Activated T-cell treated with anti-CD3 and anti-CD28 coated beads, Interleukin-2, amount 50 U/mL, for 4 hours (primary cell): ENCODE results near the gene CLHC1. TPM values are rescaled to one million over a fixed set of nuclear protein-coding genes. Genes with fewer than 3 reads are reported as not detected.
"Not testable (repeated sequence)": the region's sequence is repeated elsewhere in the genome, so short reads cannot be mapped to it uniquely, and the experiment has no call there.

Source experiments
- ATAC-seq, 2 donors: fragments of 200-7000 bp; cut with Tn5 transposase; one replicate each; pipeline ENCODE4 v1.10.0; 2021
- DNase-seq: peaks from one replicate; pipeline ENCODE4 v3.0.0-alpha.2; 2020
- H3K27me3 Mint-ChIP-seq: one replicate; pipeline ENCODE4 v1.8.0; 2021; ENCODE audit warnings: low read depth, mixed read lengths
- H3K36me3 Mint-ChIP-seq: one replicate; pipeline ENCODE4 v1.8.0; 2022; ENCODE audit warnings: mixed read lengths; ENCODE audit not compliant: insufficient read depth
- H3K4me1 Mint-ChIP-seq: one replicate; pipeline ENCODE4 v1.8.0; 2021; ENCODE audit warnings: low read depth, mixed read lengths
- H3K4me3 Mint-ChIP-seq: one replicate; pipeline ENCODE4 v1.8.0; 2021; ENCODE audit warnings: mild to moderate bottlenecking, moderate library complexity, mixed read lengths
- H3K9me3 Mint-ChIP-seq: one replicate; pipeline ENCODE4 v1.8.0; 2021; ENCODE audit warnings: mixed read lengths
- total RNA-seq, 3 donors: library from RNA; stranded (reverse); gene quantifications; one replicate each; pipeline ENCODE4 v1.2.1, GENCODE V29; 2021

The CLHC1 gene
- total RNA-seq, 3 donors from 2014 or later = 2.8 to 4.3 (median 3.6) TPM

- DNase-seq (peak; percentile 13), ATAC-seq (peak; percentile 86 to 91)
- H3K9me3 Mint-ChIP-seq = no peaks in the 10 kb centered on the region
- H3K4me3 Mint-ChIP-seq = peak overlapping the region; percentile 73
- H3K27me3 Mint-ChIP-seq = no peaks in the 10 kb centered on the region
- H3K4me1 Mint-ChIP-seq = peaks cover 32% of the 10 kb centered on the region
- peaks cover 2% of the 10 kb centered on the region for H3K36me3 Mint-ChIP-seq
These were observed 98.4 kb downstream of the CLHC1 start for GRCh38 chr2:55133467-55134315.

- DNase-seq (no peak), ATAC-seq (no peak)
- H3K27me3 Mint-ChIP-seq = no peaks in the 10 kb centered on the region
- no peaks in the 10 kb centered on the region for H3K9me3 Mint-ChIP-seq
- peaks cover 22% of the 10 kb centered on the region for H3K4me1 Mint-ChIP-seq
- H3K4me3 Mint-ChIP-seq = no peak overlapping the region
- peaks cover 2% of the 10 kb centered on the region for H3K36me3 Mint-ChIP-seq
These were observed 101.2 kb downstream of the CLHC1 start for GRCh38 chr2:55130849-55131248.

DNA sequence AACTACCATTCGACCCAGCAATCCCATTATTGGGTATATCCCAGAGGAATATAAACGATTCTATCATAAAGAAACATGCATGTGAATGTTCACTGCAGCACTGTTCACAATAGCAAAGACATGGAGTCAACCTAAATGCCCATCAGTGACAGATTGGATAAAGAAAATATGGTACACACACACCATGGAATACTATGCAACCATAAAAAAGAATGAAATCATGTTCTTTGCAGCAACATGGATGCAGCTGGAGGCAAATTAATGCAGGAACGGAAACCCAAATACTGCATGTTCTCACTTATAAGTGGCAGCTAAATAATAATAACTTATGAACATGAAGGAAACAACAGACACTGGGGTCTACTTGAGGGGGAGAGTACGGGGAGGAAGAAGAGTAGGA lies 105.5 kb downstream of the CLHC1 start:
- not testable (repeated sequence) for DNase-seq, H3K36me3 Mint-ChIP-seq, H3K27me3 Mint-ChIP-seq, ATAC-seq, H3K4me3 Mint-ChIP-seq, H3K9me3 Mint-ChIP-seq, H3K4me1 Mint-ChIP-seq

Other genes starting within 250 kb of the CLHC1 start
- 10 to 100 TPM; 71.4 to 75.9 (median 73.6) TPM for gene RTN4, start 181.8 kb downstream of the CLHC1 start, total RNA-seq
- 1,000 to 10,000 TPM; 1,450 to 1,497 (median 1,473) TPM for gene RPS27A, start 395 bp upstream of the CLHC1 start, total RNA-seq
- gene MTIF2, start 36.9 kb upstream of the CLHC1 start, total RNA-seq = 10 to 100 TPM; 55.6 to 59.8 (median 58.1) TPM
- gene CCDC88A, start 187.6 kb upstream of the CLHC1 start, total RNA-seq = 1 to 10 TPM; 6.0 to 7.3 (median 6.2) TPM